ENCODE data around the gene TULP1. TPM values are rescaled to one million over a fixed set of nuclear protein-coding genes. Genes with fewer than 3 reads are reported as not detected.

Gene TULP1
- total RNA-seq, 2 donors from 2014 or later, result not detected

GRCh38 chr6:35487658-35488516 lies 24.8 kb downstream of the TULP1 start:
- intact Hi-C loops (cut with DNase I), result no loop called here
- DNase-seq (ENCODE audit: low spot score), result no peak

DNA sequence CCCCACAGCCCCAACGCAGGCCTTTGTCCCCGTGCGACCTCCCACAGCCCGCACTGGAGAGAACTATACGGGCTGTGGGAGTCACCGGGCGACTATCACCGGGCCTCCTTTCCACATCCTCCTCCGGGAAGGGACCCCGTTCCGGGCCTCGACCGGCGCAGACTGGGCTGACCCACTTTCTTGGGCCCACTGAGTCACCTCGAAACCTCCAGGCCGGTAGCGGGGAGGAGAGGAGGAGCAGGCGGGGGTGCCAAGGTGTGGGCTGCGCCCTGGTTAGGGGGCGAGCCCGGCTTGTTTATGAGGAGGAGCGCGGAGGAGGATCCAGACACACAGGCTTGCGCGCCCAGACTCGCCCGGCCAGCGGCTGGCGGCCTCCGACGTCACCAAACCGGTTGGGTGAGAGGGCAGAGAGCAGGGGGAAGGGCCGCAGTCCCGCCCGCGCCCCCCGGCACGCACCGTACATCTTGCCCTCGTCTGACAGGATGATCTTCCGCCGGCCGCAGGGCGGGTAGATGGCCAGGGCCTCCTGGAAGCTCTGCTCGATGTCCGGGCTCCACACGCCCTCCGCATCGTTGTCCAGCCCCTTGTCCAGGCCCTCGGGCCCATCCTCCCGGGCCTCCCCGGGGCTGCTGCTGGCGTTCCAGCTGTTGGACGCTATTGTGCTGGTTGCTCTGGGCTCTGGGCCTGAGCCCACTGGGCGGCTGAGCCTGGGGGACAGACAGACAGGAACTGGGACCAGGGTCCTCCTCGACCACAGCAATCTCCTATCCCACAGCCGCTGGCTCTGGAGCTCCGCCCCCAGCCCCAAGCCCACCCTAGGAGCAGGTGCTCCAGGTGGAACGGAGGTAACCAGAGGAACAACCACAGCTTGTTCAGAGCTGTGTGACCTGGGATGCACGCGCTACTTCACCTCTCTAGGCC lies 26.4 kb downstream of the TULP1 start:
- peak; percentile 87 for DNase-seq (ENCODE audit: low spot score)
- intact Hi-C loops (cut with DNase I), result no loop called here

GRCh38 chr6:35485402-35485877 lies 27.3 kb downstream of the TULP1 start:
- intact Hi-C loops (cut with DNase I), result no loop called here
- DNase-seq (ENCODE audit: low spot score), result no peak

DNA sequence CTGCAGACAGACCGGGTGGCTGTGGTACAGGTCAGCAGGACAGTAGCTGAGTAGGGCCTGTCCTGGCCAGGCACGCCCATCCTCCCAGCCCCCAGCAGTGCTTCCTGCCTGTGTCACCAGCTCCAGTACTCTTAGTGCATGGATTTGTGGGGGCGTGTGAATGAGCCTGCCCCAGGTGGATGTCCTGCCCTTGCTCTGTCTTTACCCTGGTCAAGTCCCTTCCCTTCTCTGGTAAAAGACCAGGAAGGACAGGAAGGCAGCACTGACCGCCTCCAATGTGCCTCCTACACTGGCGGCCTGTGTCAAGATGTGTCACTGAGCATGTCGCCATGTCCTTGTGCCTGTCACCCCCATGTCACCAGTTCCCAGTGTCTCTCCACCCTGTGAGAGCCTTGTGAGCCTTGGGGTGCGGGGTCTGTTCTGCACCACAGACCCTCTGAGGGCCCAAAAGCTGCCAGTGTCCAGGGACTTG lies 27.7 kb downstream of the TULP1 start:
- DNase-seq (ENCODE audit: low spot score), result no peak
- intact Hi-C loops (cut with DNase I), result no loop called here

DNA sequence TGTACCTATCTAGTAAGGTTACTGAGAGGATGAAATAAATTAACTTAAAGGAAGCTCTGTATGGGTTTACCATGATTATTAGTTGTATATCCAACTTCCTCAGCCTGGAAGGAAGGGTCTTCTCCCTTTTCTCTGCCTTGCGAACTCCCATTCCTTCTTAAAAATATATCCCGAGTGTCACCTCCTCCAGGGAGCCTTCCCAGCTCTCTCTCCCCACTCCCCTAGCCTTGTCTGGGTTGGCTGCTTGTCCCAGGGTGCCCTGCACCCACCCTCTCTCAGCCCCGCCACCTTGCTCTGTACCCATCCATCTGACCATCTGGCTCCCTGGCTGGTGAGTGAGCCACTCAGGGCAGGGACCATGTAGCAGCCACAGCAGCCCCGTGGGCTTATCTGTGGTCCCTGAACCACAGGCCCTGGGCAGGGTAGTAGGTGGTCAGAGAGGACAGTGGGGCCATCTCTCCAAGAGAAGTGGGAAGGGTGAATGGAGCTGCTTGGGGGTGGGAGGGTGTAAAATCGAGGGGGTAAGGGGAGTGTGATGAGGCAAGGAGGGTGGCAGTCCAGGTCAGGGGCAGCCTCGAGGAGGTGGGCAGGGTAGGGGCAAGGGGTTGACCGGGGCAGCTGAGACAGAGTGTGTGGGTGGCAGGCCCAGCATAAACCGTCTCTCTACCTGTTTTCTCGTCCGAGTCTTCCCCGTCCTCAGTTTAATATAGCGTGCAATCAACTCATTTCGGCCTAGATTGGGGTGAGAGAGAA lies 28.6 kb downstream of the TULP1 start:
- peak; percentile 56 for DNase-seq (ENCODE audit: low spot score)
- intact Hi-C loops (cut with DNase I), result no loop called here

DNA sequence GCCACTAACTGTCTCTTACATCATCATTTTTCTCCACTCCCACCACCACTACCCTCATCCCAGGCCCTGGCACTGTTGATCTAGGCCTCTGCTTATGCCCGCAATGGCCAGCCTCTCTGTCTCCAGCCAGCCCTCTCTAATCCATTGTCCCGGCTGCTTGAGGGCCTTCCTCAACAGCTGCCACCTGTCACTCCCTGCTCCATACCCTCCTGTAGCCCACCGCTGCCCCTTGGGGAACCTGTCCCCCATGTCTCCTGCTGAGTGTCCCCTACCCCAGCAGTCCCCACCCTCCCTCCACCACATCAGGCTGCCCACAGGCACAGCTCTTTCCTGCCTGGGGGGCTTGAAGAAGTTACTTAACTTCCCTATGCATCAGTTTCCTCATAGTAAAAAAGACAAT lies 29.2 kb downstream of the TULP1 start:
- DNase-seq (ENCODE audit: low spot score), result peak; percentile 72
- intact Hi-C loops (cut with DNase I), result no loop called here

DNA sequence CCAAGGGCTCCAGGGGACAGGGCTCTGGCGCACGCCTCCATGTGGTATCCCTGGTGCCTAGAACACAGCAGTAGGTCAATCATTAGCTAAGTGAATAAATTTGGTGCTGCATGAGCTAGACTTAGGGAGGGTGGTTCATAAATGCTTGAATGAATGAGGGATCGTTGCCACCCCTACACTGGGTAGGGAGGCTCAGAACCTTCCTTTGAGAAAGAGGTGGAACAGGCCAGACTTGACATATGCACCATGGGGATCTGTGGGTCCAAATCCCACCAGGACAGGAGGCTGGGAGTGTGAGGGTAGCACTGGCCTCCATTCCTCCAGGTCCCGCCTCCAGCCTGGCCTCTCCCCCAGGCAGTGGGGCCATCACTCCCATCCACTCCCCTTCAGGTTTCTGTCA lies 29.6 kb downstream of the TULP1 start:
- DNase-seq (ENCODE audit: low spot score), result no peak
- intact Hi-C loops (cut with DNase I), result no loop called here

DNA sequence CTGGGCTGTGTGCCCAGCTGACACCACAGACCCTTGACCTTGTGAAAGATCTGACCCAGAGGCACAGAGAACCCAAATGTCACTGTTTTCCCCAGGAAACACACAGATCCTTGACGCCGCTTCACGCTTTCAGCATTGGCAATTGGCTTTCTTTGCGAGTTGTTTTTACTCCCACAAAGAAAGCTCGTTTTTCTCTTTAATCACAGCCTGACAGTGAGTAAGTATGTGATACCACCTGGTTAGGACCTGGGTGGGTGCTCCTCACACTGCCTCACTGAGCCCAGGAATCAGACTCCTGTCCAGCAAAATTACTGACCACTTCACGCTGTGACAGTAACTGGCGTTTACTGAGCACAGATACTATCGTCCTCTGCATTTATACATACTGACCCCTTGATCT lies 31.5 kb downstream of the TULP1 start:
- intact Hi-C loops (cut with DNase I), result no loop called here

GRCh38 chr6:35480176-35480575 lies 32.5 kb downstream of the TULP1 start:
- DNase-seq (ENCODE audit: low spot score), result no peak
- intact Hi-C loops (cut with DNase I), result no loop called here

More for the DNA sequence above, 31.5 kb downstream of the TULP1 start:
- DNase-seq (ENCODE audit: low spot score), result no peak

DNA sequence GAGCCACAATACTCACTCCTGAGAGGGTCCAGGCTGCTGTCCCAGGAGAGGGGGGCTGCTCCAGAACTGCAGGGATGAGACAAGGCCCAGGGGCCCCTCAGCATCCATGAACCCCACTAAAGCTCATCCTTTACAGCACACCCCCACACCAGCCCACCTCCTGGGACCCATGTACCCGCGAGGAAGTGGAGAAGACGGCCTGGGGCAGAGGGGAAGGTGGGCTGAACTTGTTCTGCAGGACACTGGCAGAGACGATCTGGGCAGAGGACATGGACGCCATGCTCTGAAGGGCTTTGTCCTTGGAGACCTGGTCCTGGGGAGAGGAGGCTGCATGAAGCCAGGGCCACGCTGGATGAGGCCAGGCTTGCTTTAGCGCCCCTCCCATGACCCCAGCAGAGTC lies 34.4 kb downstream of the TULP1 start:
- intact Hi-C loops (cut with DNase I), result no loop called here
- no peak for DNase-seq (ENCODE audit: low spot score)

DNA sequence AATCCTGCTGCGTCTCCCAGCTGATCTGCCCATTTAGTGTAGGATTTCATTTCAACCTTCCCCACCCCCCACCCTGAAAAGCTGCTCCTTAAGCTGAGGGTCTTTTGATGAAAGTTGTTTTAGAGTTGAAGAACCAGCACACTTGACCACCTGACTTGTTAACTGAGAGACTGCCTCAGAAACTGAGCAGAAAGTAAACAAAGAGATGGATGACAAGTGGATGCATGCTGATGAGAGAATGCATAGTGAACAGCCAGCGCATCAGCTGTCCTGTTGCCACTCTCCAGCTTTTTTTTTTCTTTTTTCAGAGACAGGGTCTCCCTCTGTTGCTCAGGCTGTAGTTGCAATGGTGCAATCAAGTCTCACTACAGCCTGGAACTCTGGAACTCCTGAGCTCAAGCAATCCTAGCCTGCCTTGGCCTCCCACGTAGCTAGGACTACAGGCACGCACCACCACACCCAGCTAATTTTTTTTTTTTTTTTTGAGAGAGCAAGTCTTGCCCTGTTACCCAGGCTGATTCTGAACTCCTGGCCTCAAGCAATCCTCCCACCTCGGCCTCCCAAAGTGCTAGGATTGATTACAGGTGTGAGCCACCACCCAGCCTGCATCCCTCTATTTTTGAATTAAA lies 35.0 kb downstream of the TULP1 start:
- intact Hi-C loops (cut with DNase I), result no loop called here
- no peak for DNase-seq (ENCODE audit: low spot score)

DNA sequence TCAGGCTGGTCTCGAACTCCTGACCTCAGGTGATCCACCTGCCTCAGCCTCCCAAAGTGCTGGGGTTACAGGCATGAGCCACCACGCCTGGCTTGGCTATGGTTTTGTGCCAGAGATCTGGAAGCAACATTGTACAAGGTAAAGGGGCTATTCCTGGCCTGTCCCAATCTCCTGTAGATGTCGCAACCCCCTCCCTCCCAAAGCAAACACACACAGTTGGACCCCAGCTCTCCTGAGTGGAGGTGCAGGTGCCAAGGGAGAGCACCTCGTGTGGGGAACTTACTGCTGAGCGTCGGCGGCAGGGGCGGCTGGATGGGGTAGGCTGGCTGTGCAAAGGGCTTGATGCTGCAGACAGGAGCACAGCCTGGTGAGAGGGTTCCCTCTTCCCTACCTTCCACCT lies 35.7 kb downstream of the TULP1 start:
- intact Hi-C loops (cut with DNase I), result no loop called here
- no peak for DNase-seq (ENCODE audit: low spot score)

GRCh38 chr6:35476004-35476403 lies 36.7 kb downstream of the TULP1 start:
- intact Hi-C loops (cut with DNase I), result no loop called here
- no peak for DNase-seq (ENCODE audit: low spot score)

DNA sequence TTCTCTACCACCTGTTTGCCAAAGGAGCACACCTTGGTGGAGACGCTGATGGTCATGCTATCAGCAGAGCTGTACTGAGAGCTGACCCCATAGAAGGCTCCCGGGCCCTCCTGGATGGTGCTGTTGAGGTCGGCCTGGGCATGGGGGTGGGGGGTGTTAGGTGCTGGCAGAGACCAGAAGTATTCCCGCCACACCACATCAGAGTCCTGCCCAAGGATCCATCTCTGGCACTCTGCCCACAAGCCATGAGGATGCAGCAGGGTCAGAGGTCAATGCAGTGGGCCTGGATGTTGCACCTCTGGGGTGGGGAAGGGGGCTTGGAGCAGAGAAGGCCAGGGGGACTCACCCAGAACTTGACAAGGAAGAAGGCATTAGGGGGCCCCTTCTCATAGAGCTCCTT lies 37.1 kb downstream of the TULP1 start:
- intact Hi-C loops (cut with DNase I), result no loop called here
- DNase-seq (ENCODE audit: low spot score), result no peak

DNA sequence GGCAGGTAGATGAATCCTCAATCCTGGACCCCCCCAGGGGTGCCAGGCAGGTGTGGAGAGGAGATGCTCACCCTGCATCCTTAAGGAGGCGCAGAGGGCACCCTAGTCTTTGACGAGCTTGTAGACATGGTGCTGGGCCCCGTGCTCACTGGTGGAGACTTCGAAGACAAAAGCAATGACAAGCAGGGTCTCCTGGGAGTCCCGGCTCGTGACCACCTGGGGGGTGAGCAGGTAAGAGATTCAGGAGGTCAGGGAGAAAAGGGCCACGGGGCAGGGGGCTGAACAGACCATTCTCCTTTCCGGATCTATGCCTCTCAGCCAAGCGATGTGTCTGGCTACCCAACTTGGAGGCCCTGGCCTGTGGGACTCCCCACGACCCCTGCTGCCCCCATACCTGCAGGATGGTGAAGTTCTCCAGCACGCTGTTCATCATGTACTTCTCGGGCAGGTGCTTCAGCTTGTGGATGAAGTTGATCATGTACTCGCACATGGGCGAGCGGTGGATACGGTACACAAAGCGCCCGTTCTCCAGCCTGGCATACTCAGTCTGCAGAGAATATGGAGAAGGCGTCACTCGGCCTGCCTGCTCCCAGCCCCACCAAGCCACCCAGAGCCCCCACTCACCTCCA lies 37.6 kb downstream of the TULP1 start:
- DNase-seq (ENCODE audit: low spot score), result no peak
- intact Hi-C loops (cut with DNase I), result no loop called here

GRCh38 chr6:35474131-35474941 lies 38.4 kb downstream of the TULP1 start:
- intact Hi-C loops (cut with DNase I), result no loop called here
- no peak for DNase-seq (ENCODE audit: low spot score)

DNA sequence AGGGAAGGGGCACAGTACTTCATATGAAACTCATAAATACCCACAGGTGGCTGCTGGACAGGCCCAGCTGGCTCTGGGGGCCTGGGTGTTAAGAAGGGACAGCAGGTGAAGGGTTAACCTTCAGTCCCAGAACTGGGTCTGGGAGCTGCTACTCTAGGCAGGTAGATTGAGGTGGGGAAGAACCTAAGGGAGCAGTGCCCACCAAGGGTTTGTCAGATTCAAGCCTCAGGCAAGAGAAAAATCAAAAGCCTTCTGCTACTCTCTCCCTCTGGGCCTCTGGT lies 38.9 kb downstream of the TULP1 start:
- intact Hi-C loops (cut with DNase I), result no loop called here
- no peak for DNase-seq (ENCODE audit: low spot score)
